NCI-H526 treated with DMSO at 0.1 percent for 48 hours (cell line): ENCODE results near the gene SIPA1L3.
"Not testable (repeated sequence)": the region's sequence is repeated elsewhere in the genome, so short reads cannot be mapped to it uniquely, and the experiment has no call there.

Source experiments
- DNase-seq: peaks from one replicate; lab custom pipeline; 2025; lab: John Stamatoyannopoulos, UW

SIPA1L3 gene

DNA sequence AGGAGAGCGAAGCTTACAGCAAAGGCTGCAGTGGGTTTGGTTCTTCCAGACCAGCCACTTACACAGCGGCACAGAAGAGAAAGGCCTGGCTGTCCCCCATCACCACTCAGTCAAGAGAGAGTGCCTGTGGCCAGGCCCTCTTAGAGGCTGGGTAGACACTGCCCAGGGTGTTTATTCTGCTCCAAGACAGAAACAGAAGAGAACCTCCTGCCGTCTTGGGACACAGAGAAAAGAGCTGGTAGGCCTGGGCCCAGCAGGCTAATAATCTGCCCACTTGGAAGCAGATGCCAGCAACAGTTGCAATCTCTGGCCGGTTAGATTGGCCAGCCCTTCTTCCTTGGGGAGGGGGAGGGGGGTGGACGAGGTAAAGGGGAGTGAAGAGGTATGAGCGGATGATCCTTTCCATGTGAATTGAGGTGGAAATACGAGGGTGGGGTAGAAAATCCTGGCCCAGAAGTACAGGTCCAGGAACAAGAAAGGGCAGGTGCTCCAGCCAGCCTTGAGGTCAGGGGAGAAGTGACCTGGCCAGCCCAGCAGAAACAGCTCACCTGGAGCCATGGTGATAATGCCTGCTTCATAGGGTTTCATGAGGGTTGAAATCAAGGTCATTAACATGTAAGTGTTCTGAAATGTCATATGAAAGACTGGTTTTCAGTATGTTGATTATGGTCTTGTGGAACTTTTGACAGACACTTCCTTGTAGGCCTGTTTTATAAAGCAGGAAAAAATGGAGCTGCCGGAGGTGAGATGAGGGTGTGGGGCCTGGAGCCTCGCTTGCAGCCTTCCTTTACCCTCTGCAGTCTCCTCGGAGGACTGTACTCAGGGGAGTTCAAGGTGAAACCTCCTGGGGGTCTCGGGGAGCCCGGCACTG, 116.9 kb downstream of the SIPA1L3 start:
- DNase-seq, result no peak

DNA sequence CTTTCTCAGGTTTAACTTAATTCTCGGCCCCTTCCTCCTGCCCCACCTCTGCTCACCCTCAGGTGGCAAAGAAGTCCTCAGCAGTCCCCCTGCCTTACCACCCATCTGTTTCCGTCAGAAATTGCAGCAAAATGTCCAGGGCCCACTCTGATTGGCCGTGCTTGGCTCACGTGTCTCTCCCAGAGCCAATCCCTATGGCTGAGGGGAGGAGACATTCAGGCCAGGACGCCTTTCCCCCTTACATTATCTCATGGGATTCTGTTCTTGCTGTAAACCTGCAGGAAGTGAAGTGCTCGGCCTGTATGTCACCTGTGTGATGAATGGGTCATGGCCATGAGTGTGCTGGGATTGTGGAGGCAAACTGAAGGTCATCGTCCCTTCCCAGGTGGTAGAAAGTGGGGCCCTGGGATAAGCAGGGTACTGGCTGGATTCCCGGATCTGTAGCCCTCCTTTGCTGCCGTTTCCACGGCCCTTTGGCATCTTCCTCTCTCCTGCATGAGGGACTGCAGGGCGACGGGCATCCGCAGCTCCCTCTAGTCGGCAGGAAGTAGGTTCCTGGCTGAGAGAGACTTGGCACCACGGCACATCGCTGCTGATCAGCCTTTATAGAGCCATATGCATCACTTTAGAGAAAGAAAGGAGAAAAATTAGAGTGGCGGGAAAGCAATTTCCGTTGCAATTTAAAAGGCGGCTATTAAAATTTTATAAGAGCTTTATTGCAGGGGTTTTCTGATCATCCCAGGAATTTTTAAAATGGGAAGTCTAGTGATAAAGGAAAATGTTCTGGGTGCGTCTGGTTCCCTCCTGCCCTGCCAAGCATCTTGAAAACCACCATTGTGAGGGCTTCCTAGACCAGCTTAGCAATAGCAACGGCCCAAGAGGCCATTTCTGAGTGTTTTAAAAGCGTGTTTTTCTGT, 118.2 kb downstream of the SIPA1L3 start:
- no peak for DNase-seq

- no peak for DNase-seq
Observed at GRCh38 chr19:38025909-38026307, 118.9 kb downstream of the SIPA1L3 start.

DNA sequence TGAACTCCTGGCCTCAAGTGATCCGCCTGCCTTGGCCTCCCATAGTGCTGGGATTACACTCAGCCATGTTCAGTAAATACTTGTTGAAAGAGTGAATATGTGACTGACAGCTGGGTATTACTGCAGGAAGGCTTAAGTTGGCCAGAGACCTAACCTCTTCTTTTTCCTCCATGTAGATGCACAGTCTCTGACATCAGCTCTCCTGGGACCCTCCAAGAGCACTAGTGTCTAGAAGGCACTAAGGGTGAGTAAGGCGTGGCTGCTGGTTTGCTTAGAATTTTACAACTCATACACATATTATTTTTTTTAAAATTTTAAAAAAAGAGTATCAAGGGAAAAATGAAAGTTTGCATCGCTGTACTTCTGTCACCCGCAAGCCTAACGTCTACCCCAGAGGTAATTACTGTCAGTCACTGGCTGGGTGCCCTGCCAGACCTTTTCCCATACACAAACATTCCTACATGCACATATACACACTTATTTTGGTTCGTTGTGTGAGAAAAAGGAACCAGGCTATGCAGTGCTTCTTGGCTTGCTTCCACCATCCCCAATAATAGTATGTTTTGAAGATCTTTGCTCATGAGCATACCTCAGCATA, 122.0 kb downstream of the SIPA1L3 start:
- DNase-seq, result no peak

DNA sequence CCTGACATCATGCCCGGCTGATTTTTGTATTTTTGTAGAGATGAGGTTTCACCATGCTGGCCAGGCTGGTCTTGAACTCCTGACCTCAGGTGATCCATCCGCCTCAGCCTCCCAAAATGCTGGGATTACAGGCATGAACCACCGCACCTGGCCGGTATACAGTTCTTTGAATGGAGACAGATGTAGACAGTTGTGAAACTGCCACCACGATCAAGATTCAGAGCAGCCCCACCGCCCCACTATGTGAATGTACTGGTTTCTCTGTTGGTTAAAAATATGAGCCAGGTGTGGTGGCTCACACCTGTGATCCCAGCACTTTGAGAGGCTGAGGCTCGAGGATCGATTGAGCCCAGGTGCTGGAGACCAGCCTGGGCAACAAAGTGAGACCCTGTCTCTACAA, 123.0 kb downstream of the SIPA1L3 start:
- DNase-seq, result not testable (repeated sequence)

DNA sequence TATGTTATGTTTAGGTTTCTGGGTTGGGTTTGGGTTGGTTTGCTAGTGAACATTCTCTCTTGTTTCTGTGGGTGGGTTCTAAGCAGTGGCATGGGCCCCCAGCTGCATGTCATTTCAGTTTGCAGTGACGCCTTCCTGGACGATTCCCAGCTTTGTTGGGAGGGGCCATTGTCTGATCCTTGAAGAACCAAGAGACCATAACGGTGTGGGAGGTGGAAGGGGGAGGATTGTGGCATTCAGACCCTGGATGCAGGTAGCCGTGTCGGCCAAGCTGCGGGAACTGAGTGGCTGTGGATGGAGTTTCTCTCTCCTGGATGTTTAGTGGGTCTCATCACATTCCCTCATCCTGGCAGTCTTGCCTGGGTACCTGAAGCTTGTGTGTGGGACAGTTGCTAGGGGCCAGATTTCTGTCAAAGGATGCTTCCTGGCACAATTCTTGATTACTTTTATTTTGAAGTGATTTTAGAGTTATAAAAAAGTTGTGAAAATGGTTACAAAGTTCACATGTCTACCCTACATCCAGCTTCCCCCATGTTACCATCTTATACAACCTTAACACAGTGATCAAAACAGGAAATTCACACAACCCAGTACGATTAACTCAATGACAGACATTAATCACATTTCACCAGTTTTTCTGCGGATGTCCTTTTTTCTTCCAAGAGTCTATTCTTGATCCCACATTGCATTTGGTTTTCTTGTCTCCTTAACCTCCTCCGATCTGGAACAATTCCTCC, 123.8 kb downstream of the SIPA1L3 start:
- no peak for DNase-seq

DNA sequence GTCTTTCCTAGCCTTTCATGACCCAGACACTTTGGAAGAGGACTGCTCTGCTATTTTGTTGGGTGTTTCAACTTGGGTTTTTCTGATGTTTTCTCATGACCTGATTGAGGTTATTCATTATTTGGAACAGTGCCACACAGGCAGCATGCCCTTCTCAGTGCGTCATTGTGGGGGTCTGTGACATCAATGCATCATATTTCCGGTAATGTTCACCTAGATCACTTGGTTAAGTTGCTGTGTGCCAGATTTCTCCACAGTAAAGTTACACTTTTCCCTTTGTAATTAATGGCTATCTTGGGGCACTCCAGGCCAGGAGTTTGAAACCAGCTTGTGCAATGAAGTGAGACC, 124.4 kb downstream of the SIPA1L3 start:
- no peak for DNase-seq

DNA sequence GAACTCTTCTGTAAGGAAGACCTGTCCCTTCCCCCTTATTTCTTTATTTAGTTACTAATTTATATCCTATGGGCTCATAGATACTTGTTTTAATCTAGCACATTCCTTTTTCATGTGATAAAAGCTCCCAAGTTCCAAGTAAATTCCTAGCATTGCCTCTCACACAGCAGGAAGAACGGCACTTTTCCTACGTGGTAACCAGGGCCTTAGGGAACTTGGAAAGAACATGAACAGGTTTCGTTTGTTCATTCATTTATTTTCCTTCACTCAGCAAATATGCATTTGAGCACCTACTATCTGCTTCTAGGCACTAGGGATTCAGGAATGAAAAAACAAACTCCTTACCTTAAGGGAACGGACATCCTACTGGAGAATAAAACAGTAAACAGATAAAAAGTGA, 125.1 kb downstream of the SIPA1L3 start:
- DNase-seq, result no peak

DNA sequence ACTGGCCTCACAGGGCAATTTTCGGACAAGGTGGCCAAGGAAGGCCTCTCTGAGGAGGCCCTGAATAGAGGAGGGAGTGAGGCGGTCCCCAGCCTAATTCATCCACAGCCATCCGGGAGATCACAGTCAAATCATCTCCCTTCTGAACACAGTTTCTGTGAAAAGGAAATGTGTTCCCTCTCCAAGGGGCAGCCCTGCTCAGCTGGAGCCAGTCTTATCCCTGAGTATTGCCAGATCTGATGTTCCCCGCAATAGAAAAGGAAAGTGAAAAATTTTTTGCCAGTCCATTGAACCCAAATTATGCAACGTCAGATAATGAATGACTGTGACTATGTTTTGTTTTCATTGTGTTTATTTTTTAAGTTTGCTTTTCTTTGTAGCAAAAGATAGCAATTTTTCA, 125.9 kb downstream of the SIPA1L3 start:
- no peak for DNase-seq

DNA sequence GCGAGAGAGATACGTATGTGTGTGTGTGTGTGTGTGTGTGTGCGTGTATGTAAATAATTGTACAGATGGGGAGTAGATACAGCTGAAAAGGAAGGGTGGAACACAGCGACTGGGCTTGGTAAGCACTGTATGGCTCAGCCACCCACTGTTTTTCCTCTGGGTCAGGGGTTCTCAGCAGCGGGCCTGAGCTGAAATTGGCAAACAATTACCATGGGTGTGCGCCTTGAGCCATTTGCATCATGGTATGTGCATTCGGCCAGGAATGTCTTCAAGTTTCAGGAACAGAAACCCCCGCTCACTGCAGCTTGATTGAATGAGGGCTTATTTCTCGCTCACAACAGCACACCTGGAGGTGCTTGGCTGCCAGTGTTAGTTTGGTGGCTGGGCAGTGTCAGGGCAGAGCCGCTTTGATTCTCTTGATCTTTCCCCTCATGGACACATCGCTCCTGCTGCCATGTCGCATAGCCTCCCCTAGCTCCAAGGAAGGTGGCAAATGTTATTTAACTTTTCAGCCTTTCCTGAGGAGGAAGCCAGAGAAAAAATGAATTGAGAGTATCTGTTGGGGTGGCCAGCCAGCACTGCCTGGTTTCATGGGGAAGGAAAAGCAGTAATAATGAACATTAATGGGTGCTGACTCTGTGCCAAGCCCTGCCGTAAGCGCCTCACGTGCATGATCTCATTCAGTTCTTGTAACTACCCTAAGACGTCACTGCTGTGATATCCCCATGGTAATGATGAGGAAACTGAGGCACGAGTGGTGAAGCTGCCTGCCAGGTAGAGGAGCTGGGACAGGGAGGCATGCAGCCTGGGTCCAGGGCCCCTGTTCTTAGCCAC, 126.9 kb downstream of the SIPA1L3 start:
- DNase-seq, result no peak

- DNase-seq, result no peak
Observed at GRCh38 chr19:38034492-38034860, 127.5 kb downstream of the SIPA1L3 start.

DNA sequence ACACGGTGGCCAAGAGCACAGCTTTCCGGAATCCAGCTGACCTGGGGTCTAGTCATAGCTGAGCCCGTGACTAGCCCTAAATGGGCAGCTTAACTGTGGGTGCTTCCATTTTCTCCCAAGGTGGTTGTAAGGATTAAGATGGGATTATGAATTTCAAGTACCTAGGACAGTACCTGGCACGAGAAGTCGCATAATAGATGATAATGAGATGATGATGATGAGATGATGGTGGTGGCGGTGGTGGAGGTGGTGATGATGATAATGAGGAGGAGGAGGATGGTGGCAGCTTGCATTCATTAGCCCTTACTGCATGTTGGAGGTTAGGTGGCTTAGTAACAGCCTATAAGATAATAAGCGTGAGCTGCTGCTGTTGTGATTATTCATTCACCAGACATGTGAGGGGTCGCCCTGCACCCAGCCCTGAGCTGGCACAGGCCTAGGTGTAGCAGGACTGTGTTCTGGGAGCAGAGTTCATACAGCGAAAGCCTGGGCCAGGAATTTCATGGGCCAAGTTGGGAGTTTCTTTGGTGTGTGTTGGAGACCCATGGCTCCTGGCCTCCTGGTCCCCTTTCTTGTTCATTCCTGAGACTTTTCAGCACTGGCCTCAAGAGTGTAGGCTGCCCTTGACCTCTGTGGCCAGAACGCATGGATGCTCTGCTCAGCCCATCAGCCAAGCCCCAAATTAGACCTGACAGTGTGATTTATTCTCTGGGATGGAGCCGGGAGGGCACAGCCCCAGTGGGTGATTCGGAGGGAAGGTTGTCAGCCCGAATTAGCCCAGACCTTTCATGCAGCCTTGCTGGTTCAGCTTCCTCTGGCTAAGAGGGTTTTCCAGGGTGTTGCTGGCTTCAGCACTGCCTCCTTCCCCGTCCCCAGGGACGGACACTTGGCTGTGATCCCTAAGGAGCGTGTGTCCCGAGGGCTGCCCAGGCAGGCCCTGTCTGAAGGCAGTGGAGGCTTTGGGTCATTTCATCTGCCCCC, 128.8 kb downstream of the SIPA1L3 start:
- DNase-seq, result no peak

GRCh38 chr19:38036707-38037611, 130.0 kb downstream of the SIPA1L3 start:
- no peak for DNase-seq

DNA sequence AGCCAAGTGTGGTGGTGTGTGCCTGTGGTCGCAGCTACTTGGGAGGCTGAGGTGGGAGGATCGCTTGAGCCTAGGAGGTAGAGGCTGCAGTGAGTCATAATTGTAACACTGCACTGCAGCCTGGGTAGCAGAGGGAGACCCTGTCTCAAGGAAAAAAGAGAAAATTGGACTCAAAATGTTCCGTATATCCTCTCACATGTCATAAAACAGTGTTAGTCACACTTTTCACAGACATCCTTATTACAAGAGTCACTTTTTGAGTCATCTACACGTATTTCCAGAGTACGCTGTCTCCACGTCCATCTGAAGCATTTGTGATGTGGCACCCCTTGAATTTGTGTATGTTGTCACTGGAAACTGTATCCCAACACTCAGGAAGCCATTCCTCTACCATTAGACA, 133.0 kb downstream of the SIPA1L3 start:
- no peak for DNase-seq

DNA sequence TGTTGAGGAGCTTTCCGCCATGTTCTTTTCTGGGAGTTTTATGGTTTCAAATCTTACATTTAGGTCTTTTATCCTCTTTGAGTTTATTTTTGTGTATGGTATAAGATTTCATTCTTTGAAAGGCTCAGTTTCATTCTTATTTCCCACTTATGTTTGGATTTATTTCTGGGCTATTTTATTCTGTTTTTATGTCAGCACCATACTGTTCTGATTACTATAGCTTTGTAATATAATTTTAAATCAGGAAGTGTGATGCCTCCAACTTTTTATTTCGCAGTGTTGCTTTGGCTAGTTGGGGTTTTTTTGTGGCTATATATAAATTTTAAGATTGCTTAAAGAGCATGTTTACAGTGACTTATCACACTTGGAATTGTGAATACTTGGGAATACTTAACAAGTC, 135.1 kb downstream of the SIPA1L3 start:
- no peak for DNase-seq

DNA sequence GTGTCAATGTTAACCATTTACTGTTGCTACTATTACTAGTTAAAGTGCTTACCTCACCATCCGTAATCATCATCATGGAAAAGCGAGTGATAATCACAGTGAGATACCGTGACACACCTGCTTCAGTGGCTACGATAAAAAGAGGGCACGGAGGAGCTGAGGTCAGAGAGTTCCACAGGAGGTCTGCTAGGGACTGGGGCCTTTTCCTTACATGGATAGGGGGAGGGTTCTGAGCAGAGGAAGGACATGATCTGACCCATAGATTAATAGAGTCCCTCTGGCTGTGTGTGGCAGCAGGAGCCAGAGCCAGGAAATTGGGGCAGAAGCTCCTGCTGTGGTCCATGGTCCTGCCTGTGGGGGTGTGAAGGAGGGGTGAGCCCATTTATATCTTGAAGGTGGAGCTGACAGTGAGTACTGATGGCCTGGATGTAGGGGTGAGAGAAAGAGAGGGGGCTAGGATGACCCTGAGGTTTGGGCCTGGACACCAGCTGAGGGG, 136.7 kb downstream of the SIPA1L3 start:
- DNase-seq, result no peak

GRCh38 chr19:38044267-38045111, 137.5 kb downstream of the SIPA1L3 start:
- no peak for DNase-seq
